LNCAP (cell line): ENCODE data around the gene NUMB.

Source experiments
- CTCF ChIP-seq: fragments of 450-650 bp; IDR thresholded peaks from 2 replicates; pipeline ENCODE4 v1.5.1; 2017; ENCODE audit warnings: mild to moderate bottlenecking

Gene NUMB

GRCh38 chr14:73242357-73242901 is 215.9 kb downstream of the NUMB start:
- no peak for TF ChIP-seq CTCF

GRCh38 chr14:73241481-73242165 is 216.7 kb downstream of the NUMB start:
- TF ChIP-seq CTCF, result no peak

DNA sequence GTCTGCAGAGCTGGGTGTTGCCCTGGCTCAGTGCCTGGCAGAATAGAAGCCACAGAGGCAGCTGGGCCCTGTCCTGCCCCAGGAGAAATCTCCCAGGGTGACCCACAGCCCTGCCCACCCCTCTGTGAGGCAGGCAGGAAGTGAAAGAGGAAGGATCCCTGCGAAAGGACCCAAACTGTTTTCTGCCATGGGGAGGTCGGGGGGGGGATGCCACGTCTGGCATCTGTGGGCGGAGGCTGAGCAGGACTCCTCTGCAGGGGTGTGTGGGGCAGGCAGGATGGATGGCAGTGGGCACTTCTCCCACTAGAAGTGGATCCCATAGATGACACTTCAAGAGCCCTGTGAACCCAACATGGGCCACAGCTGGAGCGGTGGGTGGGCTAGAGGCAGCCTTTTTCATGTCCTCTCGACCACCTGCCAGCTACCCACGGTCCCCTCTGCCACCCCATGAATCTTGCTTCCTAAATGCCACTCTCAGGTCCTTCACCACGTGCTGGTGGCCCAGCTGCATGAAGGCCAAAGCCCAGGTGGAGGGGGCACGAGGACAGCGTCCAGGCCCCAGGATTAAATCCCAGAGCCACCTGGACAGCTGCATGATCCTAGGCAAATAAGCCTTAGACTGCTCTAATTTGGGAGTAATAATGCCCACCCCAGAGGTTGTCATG is 217.4 kb downstream of the NUMB start:
- no peak for TF ChIP-seq CTCF

GRCh38 chr14:73239393-73240241 is 218.7 kb downstream of the NUMB start:
- no peak for TF ChIP-seq CTCF

GRCh38 chr14:73238941-73239340 is 219.4 kb downstream of the NUMB start:
- no peak for TF ChIP-seq CTCF

DNA sequence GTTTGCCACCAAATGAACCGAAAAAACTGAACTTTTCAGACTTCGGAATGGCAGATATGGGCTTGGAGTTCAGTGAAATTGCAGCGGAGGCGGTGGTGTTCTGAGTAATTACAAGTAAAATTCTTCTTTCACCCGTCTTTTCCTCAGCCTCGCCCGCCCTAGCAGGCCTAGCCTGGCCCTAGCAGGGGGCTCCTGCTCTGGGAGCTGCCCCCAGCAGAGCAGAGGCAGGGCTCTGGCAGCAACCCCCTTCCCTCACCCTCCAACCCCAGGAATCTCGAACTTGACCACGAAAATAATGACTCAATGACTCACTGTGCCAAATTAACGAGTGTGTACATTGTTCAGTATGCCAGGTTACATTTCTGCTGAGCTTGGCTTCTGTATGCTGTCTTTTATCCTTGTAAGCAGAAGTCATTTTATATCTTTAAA is 219.9 kb downstream of the NUMB start:
- TF ChIP-seq CTCF, result no peak

- no peak for TF ChIP-seq CTCF
Measured at GRCh38 chr14:73237786-73238423, 220.4 kb downstream of the NUMB start.
